ENCODE measurements around the gene KCNH8. TPM values are rescaled to one million over a fixed set of nuclear protein-coding genes. Genes with fewer than 3 reads are reported as not detected.

The KCNH8 gene
- total RNA-seq, 1 experiment from 2014 or later = 3.7 TPM

DNA sequence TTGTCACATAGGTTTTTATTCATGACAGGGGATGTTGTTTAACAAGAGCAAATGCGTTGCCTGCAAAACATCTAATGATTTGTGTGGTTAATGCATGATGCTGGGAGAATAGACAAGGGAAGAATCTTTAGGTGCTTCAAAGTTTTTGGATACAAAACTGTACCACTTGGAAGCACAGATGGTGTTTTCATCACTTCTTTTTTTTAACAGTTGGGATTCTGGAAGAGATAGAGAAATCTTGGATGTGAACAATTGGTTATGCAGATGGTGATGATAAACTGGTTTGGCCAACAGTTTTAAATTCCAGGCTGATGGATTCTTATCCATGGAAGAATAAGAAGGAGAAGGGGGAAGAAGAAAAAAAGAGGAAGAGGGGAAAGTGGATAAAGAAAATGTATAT lies 379.4 kb downstream of the KCNH8 start:
- Histone ChIP-seq H2AK5ac (ENCODE audit: insufficient read length, low read length) (no peak overlapping the region), H3K79me2 (ENCODE audit: insufficient read depth, low read length) (no peaks in the 10 kb centered on the region), H2BK120ac (ENCODE audit: low read depth, low read length, poor library complexity, severe bottlenecking) (no peak overlapping the region), H4K20me1 (ENCODE audit: control insufficient read depth, insufficient read depth, insufficient read length) (no peaks in the 10 kb centered on the region), H3K9me3 (ENCODE audit: control insufficient read depth, low read depth, low read length) (no peaks in the 10 kb centered on the region), H2BK5ac (ENCODE audit: insufficient read length, low read length) (no peak overlapping the region), H4K91ac (ENCODE audit: insufficient read length, low read depth, low read length) (no peak overlapping the region), H3K4me1 (ENCODE audit: insufficient read depth, low read length) (no peaks in the 10 kb centered on the region), H3K14ac (ENCODE audit: insufficient read depth, low read length) (no peak overlapping the region), H3T11ph (ENCODE audit: low read length) (no peak overlapping the region), H3K9ac (ENCODE audit: extremely low read depth, insufficient read length, low read length) (no peak overlapping the region), H4K8ac (replicated peaks; ENCODE audit: insufficient read length, low read depth, low read length) (no peak overlapping the region), H2BK15ac (ENCODE audit: low read depth, low read length) (no peak overlapping the region), H4K5ac (ENCODE audit: insufficient read length, low read depth, low read length) (no peak overlapping the region), H2BK20ac (ENCODE audit: low read depth, low read length, poor library complexity, severe bottlenecking) (no peak overlapping the region), H3K18ac (ENCODE audit: insufficient read length, low read depth, low read length) (no peak overlapping the region), H3K4ac (ENCODE audit: low read depth, low read length) (no peak overlapping the region), H3K23ac (ENCODE audit: insufficient read length, low read depth, low read length) (no peak overlapping the region), H2BK12ac (ENCODE audit: insufficient read length, low read depth, low read length) (no peak overlapping the region), H3K56ac (ENCODE audit: insufficient read length, low read depth, low read length) (no peak overlapping the region), H3K27ac (ENCODE audit: insufficient read length, low read depth, low read length) (no peak overlapping the region), H3K27me3 (ENCODE audit: insufficient read depth, low read length) (no peaks in the 10 kb centered on the region), H3K4me2 (ENCODE audit: insufficient read depth, insufficient read length, low read length) (no peak overlapping the region), H2AFZ (ENCODE audit: low read length) (no peak overlapping the region), H3K23me2 (ENCODE audit: insufficient read length, low read depth, low read length, poor library complexity, severe bottlenecking) (no peaks in the 10 kb centered on the region), H3K79me1 (ENCODE audit: insufficient read depth, low read depth, low read length, poor library complexity, severe bottlenecking) (no peaks in the 10 kb centered on the region)
- DNase-seq = no peak
- no peaks in the 10 kb centered on the region for H3K27me3 Mint-ChIP-seq (ENCODE audit: low read depth)
- H3K4me1 Mint-ChIP-seq = no peaks in the 10 kb centered on the region
- H3K9me3 Mint-ChIP-seq = no peaks in the 10 kb centered on the region
- TF ChIP-seq, protein P1, sequence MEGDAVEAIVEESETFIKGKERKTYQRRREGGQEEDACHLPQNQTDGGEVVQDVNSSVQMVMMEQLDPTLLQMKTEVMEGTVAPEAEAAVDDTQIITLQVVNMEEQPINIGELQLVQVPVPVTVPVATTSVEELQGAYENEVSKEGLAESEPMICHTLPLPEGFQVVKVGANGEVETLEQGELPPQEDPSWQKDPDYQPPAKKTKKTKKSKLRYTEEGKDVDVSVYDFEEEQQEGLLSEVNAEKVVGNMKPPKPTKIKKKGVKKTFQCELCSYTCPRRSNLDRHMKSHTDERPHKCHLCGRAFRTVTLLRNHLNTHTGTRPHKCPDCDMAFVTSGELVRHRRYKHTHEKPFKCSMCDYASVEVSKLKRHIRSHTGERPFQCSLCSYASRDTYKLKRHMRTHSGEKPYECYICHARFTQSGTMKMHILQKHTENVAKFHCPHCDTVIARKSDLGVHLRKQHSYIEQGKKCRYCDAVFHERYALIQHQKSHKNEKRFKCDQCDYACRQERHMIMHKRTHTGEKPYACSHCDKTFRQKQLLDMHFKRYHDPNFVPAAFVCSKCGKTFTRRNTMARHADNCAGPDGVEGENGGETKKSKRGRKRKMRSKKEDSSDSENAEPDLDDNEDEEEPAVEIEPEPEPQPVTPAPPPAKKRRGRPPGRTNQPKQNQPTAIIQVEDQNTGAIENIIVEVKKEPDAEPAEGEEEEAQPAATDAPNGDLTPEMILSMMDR (conservative IDR thresholded peaks at IDR 0.05) = no peak
- H3K36me3 Mint-ChIP-seq (ENCODE audit: insufficient read depth in 1 of 3, low read depth in 3 of 3) = no peaks in the 10 kb centered on the region
- WGBS (ENCODE audit: extremely low coverage, insufficient read length, low lambda C conversion rate) = no CpG with 5 or more reads among the region's 1 CpG
- H3K4me3 Mint-ChIP-seq = no peak overlapping the region
- H3K27ac Mint-ChIP-seq = no peak overlapping the region
